Panc1 (cell line): ENCODE measurements around the gene TERC. TPM values are rescaled to one million over a fixed set of nuclear protein-coding genes. Genes with fewer than 3 reads are reported as not detected.
A peak's percentile ranks its signal among the peaks of the same experiment; 100 is the strongest.

Experiments used
- ATAC-seq: fragments of 200-7000 bp; cut with Tn5 transposase; 2 replicates; pipeline ENCODE4 v1.9.1; 2020; ENCODE audit warnings: mild to moderate bottlenecking, moderate library complexity
- BruUV-seq: library from RNA; stranded (reverse); fragments of 400-500 nt; replicated peaks from 2 replicates; lab custom pipeline; 2021; lab: Mats Ljungman, UMichigan
- CTCF ChIA-PET: fragments of 300-600 bp; sonication (Branson Sonifier 250); formaldehyde crosslinking; loops from one replicate; lab custom pipeline; 2022; ENCODE audit warnings: antibody characterized with exemption; lab: Charles Lee
- POLR2A ChIA-PET: fragments of 300-600 bp; sonication (Branson Sonifier 250); formaldehyde crosslinking; loops from one replicate; lab custom pipeline; 2022; ENCODE audit warnings: antibody characterized with exemption; lab: Charles Lee
- DNase-seq: peaks from one replicate; pipeline ENCODE4 v3.0.0-alpha.2; 2010; ENCODE audit warnings: low read depth, low spot score
- H3K27ac ChIP-seq: 2 replicates; pipeline ENCODE4 v1.5.1; 2011; ENCODE audit warnings: mild to moderate bottlenecking, low read length, inconsistent platforms
- H3K27me3 ChIP-seq: fragments of 200-500 bp; sonication (Bioruptor generic); 2 replicates; pipeline ENCODE4 v1.6.0; 2014; ENCODE audit warnings: low read length, inconsistent platforms; ENCODE audit not compliant: control insufficient read depth, insufficient read depth
- H3K36me3 ChIP-seq: fragments of 200-500 bp; sonication (Bioruptor generic); 2 replicates; pipeline ENCODE4 v1.5.1; 2014; ENCODE audit warnings: inconsistent platforms, mild to moderate bottlenecking, low read length, moderate library complexity; ENCODE audit not compliant: control insufficient read depth, insufficient read depth
- H3K4me1 ChIP-seq: 2 replicates; pipeline ENCODE4 v1.5.1; 2011; ENCODE audit warnings: inconsistent platforms, mild to moderate bottlenecking, low read length, moderate library complexity; ENCODE audit not compliant: control insufficient read depth, insufficient read depth
- H3K4me3 ChIP-seq, 2 experiments: 2 replicates each; pipeline ENCODE4 v1.5.1; 2011 to 2012; ENCODE audit warnings: low read depth in 2 of 2, low read length in 2 of 2, mild to moderate bottlenecking in 2 of 2, inconsistent platforms in 1 of 2, moderate library complexity in 1 of 2
- H3K9me3 ChIP-seq: fragments of 200-500 bp; sonication (Bioruptor generic); 2 replicates; pipeline ENCODE4 v1.5.1; 2014; ENCODE audit warnings: low read depth, mild to moderate bottlenecking, inconsistent platforms, low read length, moderate library complexity; ENCODE audit not compliant: control insufficient read depth, insufficient read depth
- CTCF ChIP-seq: fragments of 450-650 bp; IDR thresholded peaks from 2 replicates; pipeline ENCODE4 v1.5.1; 2017; ENCODE audit warnings: mild to moderate bottlenecking
- POLR2AphosphoS5 ChIP-seq: IDR thresholded peaks from 2 replicates; pipeline ENCODE4 v1.6.1; 2012; ENCODE audit warnings: mild to moderate bottlenecking, low read depth, low read length, moderate library complexity
- REST ChIP-seq, 2 experiments: IDR thresholded peaks; 2 replicates each; pipeline ENCODE4 v1.6.1; 2011 to 2012; ENCODE audit warnings: low read depth in 2 of 2, control low read depth in 1 of 2, low read length in 1 of 2, mild to moderate bottlenecking in 1 of 2, moderate library complexity in 1 of 2; ENCODE audit not compliant: insufficient read depth in 1 of 2
- SIN3A ChIP-seq: IDR thresholded peaks from 2 replicates; pipeline ENCODE4 v1.6.1; 2012; ENCODE audit warnings: low read depth, mild to moderate bottlenecking, low read length, moderate library complexity, borderline replicate concordance; ENCODE audit not compliant: insufficient read depth
- TCF7L2 ChIP-seq: IDR thresholded peaks from 2 replicates; pipeline ENCODE4 v1.6.1; 2011; ENCODE audit warnings: mild to moderate bottlenecking, low read depth, low read length, inconsistent platforms
- in situ Hi-C: cut with HindIII; loops from 2 replicates; pipeline ENCODE4 v1.10.0; 2016; ENCODE audit warnings: low sequenced_read_pairs, low pct_unique_long_range_greater_than_20kb
- intact Hi-C: fragments of 100-400 bp; cut with micrococcal nuclease; formaldehyde crosslinking; loops from one replicate; pipeline ENCODE4 v1.10.0; 2022; ENCODE audit not compliant: unreplicated experiment
- total RNA-seq: library from RNA; stranded (reverse); gene quantifications from one replicate; pipeline ENCODE4 v1.2.1, GENCODE V29; 2021; ENCODE audit not compliant: unreplicated experiment

TERC gene
- total RNA-seq, 1 experiment from 2014 or later = 6.0 TPM

DNA sequence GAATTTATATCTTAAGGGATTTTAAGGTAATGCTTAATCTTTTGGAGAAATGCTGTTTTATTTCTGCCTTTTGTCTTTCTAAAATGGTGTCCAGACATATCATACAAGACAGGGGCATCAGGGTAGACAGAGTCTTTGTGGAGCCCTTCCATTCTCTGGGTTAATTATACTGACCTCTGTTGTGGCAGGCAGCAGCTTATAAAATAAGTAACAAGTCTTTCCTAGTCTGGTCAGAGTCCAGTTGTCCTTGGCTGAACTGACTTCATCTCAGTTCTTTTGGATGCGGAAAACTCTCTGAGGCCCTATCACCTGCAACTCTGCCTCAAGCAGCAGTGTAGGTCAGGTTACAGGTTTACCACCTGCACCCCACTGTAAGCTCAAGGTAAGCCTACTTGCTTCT lies 27.5 kb upstream of the TERC start:
- BruUV-seq = no TSS peak
- Histone ChIP-seq H3K9me3 (no peaks in the 10 kb centered on the region), H3K27me3 (no peaks in the 10 kb centered on the region), H3K27ac (no peak overlapping the region), H3K4me1 (no peaks in the 10 kb centered on the region), H3K36me3 (peaks cover 16% of the 10 kb centered on the region), H3K4me3 (no peak overlapping the region)
- ATAC-seq = no peak
- ChIA-PET CTCF (no interaction called here), POLR2A (no interaction called here)
- TF ChIP-seq TCF7L2 = no peak
- TF ChIP-seq REST (IDR thresholded peaks at IDR 0.05; ENCODE audit: insufficient read depth in 1 of 2, low read depth in 2 of 2, low read length in 1 of 2) = no peak
- no peak for TF ChIP-seq CTCF
- no peak for TF ChIP-seq POLR2AphosphoS5
- no peak for TF ChIP-seq SIN3A
- in situ Hi-C loops = no loop called here
- intact Hi-C loops = no loop called here
- no peak for DNase-seq

- BruUV-seq = no TSS peak
- H3K4me1 ChIP-seq = no peaks in the 10 kb centered on the region
- H3K36me3 ChIP-seq = peaks cover 29% of the 10 kb centered on the region
- ChIA-PET CTCF (no interaction called here), POLR2A (no interaction called here)
- no peaks in the 10 kb centered on the region for H3K9me3 ChIP-seq
- in situ Hi-C loops (no loop called here), intact Hi-C loops (no loop called here)
- TF ChIP-seq POLR2AphosphoS5 (peak; percentile 20; the same call in 1 of the 2 replicates), SIN3A (no peak)
- no peaks in the 10 kb centered on the region for H3K27me3 ChIP-seq
- H3K27ac ChIP-seq = no peak overlapping the region
- no peak; the same call in 1 of the 2 replicates for ATAC-seq
- no peak for DNase-seq
- no peak overlapping the region for H3K4me3 ChIP-seq
These were observed 26.0 kb upstream of the TERC start for GRCh38 chr3:169790687-169791429.

- CTCF ChIA-PET = no interaction called here
- POLR2A ChIA-PET = no interaction called here
- H3K4me1 ChIP-seq = no peaks in the 10 kb centered on the region
- peaks cover 35% of the 10 kb centered on the region for H3K36me3 ChIP-seq
- no peak for ATAC-seq
- H3K9me3 ChIP-seq = no peaks in the 10 kb centered on the region
- no peak for DNase-seq
- no peak for TF ChIP-seq POLR2AphosphoS5
- TF ChIP-seq SIN3A = no peak
- no peak for TF ChIP-seq REST (IDR thresholded peaks at IDR 0.05; ENCODE audit: insufficient read depth in 1 of 2, low read depth in 2 of 2, low read length in 1 of 2)
- TF ChIP-seq TCF7L2 = no peak
- no peak for TF ChIP-seq CTCF
- H3K27me3 ChIP-seq = no peaks in the 10 kb centered on the region
- in situ Hi-C loops (no loop called here), intact Hi-C loops (no loop called here)
- H3K4me3 ChIP-seq = no peak overlapping the region
- no TSS peak for BruUV-seq
- H3K27ac ChIP-seq = no peak overlapping the region
These were observed 25.4 kb upstream of the TERC start for GRCh38 chr3:169790219-169790618.
